ENCODE measurements around the gene KRT73.

Gene KRT73

DNA sequence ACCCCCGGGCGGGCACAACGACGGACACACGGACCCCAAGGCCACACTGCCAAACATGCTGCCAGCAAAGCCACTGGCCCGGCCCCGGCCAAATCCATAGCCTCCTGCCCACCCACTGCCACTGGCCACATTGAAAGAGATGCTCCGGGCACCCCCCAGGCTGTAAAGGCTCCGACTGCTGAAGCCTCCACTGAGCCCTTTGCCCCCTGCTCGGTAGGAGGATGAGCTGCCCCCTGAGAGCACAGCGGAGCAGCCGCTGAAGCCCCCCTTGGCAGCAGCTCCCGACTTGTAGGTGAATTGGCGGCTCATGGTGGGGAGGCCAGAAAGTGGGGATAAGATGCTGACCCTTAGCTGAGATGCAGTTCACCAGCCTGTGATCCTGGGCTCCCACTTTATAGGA lies at the start of gene KRT73:
Gene KRT73 (minus strand): TSS at position 344 of the 400 bp plus-strand sequence. CDS start 35 bp downstream, at position 309.
- no peak for DNase-seq

GRCh38 chr12:52667931-52668330 lies 49.6 kb upstream of the KRT73 start:
- DNase-seq: no peak

GRCh38 chr12:52667509-52667908 lies 49.1 kb upstream of the KRT73 start:
- no peak for DNase-seq

GRCh38 chr12:52666471-52666870 lies 48.1 kb upstream of the KRT73 start:
- no peak for DNase-seq

DNA sequence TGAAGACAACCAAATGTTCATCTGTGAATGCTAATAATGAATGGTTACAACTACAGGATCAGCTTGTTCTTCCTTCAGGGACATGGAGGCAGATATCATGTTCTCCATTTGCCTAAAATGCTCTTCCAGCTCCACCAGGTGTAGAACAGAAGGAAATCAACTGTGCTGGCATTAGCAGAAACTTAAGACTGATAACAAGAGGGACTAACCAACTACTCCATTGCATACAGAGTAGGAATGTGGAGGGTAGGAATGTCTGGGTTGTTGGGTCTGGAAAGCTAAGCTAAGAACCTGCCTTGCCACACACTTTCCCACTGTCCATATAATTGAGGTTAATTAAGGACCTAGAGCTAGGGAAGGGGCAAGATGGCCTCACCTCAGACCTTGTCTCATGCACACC lies 45.1 kb upstream of the KRT73 start:
- no peak for DNase-seq

- no peak for DNase-seq
These were observed 44.5 kb upstream of the KRT73 start for GRCh38 chr12:52662918-52663229.

GRCh38 chr12:52662093-52662917 lies 43.9 kb upstream of the KRT73 start:
- no peak for DNase-seq

DNA sequence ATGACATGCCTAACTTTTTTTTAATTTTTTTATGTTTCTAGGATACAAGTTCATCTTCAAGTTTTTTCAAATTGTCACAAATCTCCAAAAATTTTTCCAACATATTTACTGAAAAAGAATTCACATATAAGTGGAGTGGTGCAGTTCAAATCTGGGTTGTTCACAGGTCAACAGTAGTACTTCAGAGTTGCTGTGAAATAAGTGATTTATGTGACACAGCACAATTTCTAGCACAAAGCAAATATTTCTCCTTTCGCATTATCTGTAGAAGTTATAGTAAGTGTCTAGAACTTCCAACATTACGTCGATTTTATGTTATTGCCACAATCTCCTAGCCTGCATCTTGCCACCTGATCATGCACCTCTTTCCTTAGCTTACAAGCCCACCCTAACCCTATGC lies 43.3 kb upstream of the KRT73 start:
- DNase-seq: no peak

GRCh38 chr12:52660934-52661499 lies 42.7 kb upstream of the KRT73 start:
- DNase-seq: no peak

- DNase-seq: no peak
These were observed 41.6 kb upstream of the KRT73 start for GRCh38 chr12:52659951-52660350.

GRCh38 chr12:52659395-52659794 lies 41.0 kb upstream of the KRT73 start:
- DNase-seq: no peak

GRCh38 chr12:52658196-52658595 lies 39.8 kb upstream of the KRT73 start:
- no peak for DNase-seq

DNA sequence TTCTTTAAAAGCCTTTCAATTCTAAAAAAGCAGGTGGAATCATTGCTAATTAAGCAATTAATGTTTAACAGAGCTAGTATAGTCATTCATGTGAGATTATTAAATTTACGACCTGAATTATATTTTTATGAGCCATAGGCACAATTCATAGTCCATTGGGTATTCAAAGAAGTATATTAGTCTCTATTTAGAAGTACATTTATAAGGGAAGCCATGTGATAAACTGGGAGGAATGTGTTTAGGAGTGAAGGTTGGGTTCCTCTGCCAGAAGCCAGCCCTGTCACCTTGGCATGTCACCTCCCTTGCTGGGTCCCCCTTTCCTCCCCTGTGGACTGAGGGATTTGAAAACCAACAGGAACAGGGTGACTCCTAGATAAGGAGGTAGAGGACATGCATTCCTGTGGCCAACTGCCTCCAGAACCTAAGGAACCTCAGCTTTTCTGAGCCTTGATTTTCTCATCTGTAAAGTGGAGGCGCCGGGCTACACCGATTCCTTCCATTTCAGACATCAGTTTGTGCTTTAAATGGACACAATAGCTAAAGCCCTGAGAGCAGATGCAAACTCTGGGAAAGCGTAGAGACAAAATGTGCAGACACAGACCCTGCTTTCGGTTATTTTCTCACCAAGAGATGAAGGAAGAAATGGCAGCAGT lies 39.0 kb upstream of the KRT73 start:
- DNase-seq: no peak

DNA sequence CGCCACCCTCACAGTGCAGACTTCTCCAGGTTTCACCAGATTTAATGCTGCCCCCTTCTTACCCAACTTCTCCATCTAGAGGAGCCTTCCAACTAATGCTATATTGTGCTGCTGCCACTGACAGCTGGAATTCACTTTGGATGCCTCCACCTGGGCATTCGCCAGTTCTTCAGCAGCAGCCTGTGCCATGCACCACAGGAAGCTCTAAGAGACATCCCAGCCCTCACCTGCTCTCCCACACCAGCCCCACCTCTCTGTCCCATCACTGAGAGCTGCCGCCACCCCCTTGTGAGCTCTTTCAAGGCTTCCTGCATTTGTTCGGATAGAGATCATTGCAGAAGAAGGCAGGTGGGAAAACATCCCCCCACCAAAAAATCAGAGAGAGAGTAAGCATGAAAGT lies 38.3 kb upstream of the KRT73 start:
- no peak for DNase-seq

DNA sequence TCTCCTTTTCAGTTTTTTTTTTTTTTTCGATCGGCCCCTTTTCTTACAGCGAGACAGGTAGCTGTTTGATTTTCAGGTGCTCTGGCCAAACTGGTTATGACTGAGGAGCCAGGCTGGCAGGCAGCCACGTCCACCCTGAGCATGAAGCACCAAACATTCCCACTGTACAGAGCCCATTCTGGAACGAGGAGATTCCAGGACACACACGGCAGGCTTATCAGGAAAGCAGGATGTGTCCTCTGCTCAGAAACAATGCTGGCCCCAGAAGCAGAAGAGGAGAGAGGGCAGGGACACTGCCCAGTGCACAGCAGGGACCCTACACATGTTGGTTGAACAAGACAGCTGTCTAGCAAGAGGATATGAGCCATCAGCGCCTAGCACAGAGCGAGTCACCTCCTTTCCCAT lies 37.4 kb upstream of the KRT73 start:
- DNase-seq: no peak

- DNase-seq: no peak
These were observed 36.9 kb upstream of the KRT73 start for GRCh38 chr12:52655251-52655650.

DNA sequence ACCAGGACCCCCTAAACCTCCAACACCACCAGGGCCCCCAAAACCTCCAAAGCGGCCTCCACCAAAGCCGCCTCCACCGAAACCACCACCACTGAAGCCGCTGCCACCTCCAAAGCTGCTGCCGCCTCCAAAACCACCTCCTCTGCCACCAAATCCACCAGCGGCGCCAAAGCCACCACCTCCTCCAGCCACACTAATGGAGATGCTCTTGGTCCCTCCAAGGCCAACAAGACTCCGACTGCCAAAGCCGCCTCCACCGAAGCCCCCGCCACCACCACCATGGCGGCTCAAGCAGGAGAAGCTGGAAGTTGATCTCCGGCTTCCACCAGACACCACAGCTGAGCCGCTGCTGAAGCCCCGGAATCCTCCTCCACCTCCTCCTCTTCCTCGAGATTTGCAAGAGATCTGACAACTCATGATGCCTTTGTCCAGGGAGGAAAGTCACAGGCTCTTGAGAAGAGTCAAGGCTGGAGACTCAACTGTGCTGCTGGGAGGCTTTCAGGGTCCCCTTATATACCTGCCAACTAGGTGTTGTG lies 33.4 kb upstream of the KRT73 start, which contains the start of gene KRT2:
Gene KRT2 (minus strand): TSS at position 486 of the 536 bp plus-strand sequence. CDS start 69 bp downstream, at position 417.
- DNase-seq: no peak

DNA sequence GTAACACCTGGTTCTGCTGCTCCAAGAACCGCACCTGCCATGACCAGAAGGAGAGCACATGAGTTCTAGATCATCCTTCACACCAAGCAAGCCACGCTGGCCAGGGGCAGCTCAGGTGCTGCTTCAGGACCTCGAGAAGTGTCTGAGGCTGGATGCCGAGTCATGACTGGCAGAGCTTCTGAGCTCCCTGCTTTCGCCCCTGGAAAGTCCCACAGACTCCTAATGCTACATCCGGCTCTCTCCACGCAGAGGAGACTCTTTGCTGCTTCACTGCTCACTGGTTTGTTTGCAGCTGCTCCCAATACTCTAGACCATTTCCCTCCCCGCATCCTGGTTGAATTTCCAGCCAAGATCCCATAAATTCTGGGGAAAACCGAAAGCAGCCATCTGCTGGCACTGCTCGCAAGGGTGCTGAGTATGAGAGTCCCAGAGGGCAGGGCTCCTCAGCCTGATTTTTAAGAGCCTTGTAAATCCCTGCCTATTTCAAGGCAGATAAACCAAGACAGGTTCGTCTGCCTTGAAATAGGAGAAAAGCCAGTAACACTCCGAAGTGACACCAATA lies 32.2 kb upstream of the KRT73 start:
- DNase-seq: no peak

DNA sequence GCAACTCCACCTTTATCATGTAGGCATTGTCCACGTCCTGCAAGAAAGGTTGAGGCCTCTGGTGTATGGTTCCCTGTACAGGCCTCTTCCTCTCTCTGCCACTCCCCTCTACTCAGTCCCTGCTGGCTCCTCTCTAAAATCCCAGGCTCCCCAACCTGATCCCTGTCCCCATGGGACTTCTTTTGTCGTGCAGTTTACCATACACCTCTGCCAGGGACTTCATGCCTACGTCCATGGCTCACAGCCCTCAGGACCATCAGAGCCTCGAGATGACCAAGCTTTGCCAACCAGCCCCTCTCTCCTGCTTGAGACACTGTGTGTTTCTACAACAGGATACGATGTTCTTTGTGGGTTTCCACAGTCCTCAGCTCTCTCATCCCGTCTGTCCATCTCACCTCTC lies 30.7 kb upstream of the KRT73 start:
- no peak for DNase-seq

DNA sequence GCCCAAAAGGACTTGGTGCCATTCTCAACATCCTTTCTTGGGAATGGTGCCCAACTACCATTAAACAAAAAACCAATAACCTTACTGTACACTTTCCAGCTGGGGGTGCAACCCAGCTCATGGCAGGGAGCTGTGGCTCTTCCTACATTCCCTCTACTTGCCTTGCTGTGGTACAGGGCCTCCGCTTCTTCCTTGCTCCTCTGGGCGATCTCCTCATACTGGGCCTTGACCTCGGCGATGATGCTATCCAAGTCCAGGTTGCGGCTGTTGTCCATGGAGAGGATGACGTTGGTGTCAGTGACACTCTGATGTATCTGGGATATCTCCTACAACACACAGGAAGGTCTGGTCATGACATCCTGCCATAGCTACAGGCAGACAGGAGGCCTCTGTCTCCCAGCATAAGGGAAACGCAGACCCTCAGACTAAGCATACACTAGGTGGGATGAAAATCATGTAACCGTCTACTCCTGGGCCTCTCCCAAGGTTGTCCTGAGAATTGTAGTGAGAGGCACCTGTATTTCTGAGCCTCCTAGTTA lies 29.7 kb upstream of the KRT73 start:
- no peak for DNase-seq

- DNase-seq: no peak
These were observed 29.2 kb upstream of the KRT73 start for GRCh38 chr12:52647601-52648000.

- no peak for DNase-seq
These were observed 28.3 kb upstream of the KRT73 start for GRCh38 chr12:52646613-52647012.

GRCh38 chr12:52645982-52646381 lies 27.6 kb upstream of the KRT73 start:
- no peak for DNase-seq
